AG04449 (cell line): ENCODE measurements around the gene MFSD12.

Experiments
- CTCF ChIA-PET: fragments of 350-600 bp; formaldehyde crosslinking; extraction: SDS; loops from one replicate; lab custom pipeline; 2021; ENCODE audit warnings: antibody characterized with exemption; lab: Yijun Ruan, JAX
- POLR2A ChIA-PET: fragments of 400-600, 350-600 bp; formaldehyde crosslinking; extraction: SDS; loops from one replicate; lab custom pipeline; 2020; ENCODE audit warnings: antibody characterized with exemption, inconsistent platforms; lab: Yijun Ruan, JAX
- DNase-seq: peaks from one replicate; pipeline ENCODE4 v3.0.0-alpha.2; 2010; ENCODE audit warnings: low read depth, low spot score
- H3K4me3 ChIP-seq: 2 replicates; pipeline ENCODE4 v1.5.1; 2011; ENCODE audit warnings: low read depth, mild to moderate bottlenecking, control low read depth, low read length
- CTCF ChIP-seq: IDR thresholded peaks from one replicate; pipeline ENCODE4 v1.5.1; 2011; ENCODE audit warnings: mild to moderate bottlenecking, moderate library complexity, low read length, control low read depth, inconsistent platforms; ENCODE audit not compliant: insufficient read depth; ENCODE audit errors: missing control alignments

The MFSD12 gene

GRCh38 chr19:3519126-3519525 is 38.3 kb downstream of the MFSD12 start:
- ChIA-PET POLR2A (interaction anchor here (0.5 kb wide), 1 partner anchor 38 kb away, joined by 3 read pairs; no protein-coding TSS in a partner anchor), CTCF (interaction anchor here (3.0 kb wide), 1 partner anchor 26 kb away, joined by 7 read pairs; no protein-coding TSS in a partner anchor)

GRCh38 chr19:3518659-3519058 is 38.7 kb downstream of the MFSD12 start:
- no peak overlapping the region for H3K4me3 ChIP-seq
- ChIA-PET CTCF (interaction anchor here (1.1 kb wide), 1 partner anchor 214 kb away, joined by 3 read pairs; no protein-coding TSS in a partner anchor), POLR2A (no interaction called here)
- TF ChIP-seq CTCF = no peak
- no peak for DNase-seq

More at GRCh38 chr19:3519126-3519525, 38.3 kb downstream of the MFSD12 start:
- no peak for TF ChIP-seq CTCF
- H3K4me3 ChIP-seq = no peak overlapping the region
- no peak for DNase-seq

- ChIA-PET POLR2A (no interaction called here), CTCF (interaction anchor here (1.1 kb wide), 1 partner anchor 213 kb away, joined by 3 read pairs; no protein-coding TSS in a partner anchor)
- DNase-seq = no peak
- no peak overlapping the region for H3K4me3 ChIP-seq
- TF ChIP-seq CTCF = no peak
These were observed 39.1 kb downstream of the MFSD12 start for GRCh38 chr19:3518255-3518654.

GRCh38 chr19:3517638-3518037 is 39.7 kb downstream of the MFSD12 start:
- no peak for TF ChIP-seq CTCF
- POLR2A ChIA-PET = no interaction called here
- CTCF ChIA-PET = interaction anchor here (1.1 kb wide), 1 partner anchor 213 kb away, joined by 3 read pairs; no protein-coding TSS in a partner anchor
- H3K4me3 ChIP-seq = no peak overlapping the region
- no peak for DNase-seq

- H3K4me3 ChIP-seq = no peak overlapping the region
- no peak for TF ChIP-seq CTCF
- ChIA-PET POLR2A (no interaction called here), CTCF (interaction anchor here (1.5 kb wide), 1 partner anchor 28 kb away, joined by 5 read pairs; no protein-coding TSS in a partner anchor)
- no peak for DNase-seq
These were observed 40.6 kb downstream of the MFSD12 start for GRCh38 chr19:3516675-3517207.

GRCh38 chr19:3515891-3516422 is 41.4 kb downstream of the MFSD12 start:
- no peak for TF ChIP-seq CTCF
- DNase-seq = no peak
- POLR2A ChIA-PET = no interaction called here
- H3K4me3 ChIP-seq = no peak overlapping the region
- CTCF ChIA-PET = interaction anchor here (0.8 to 1.5 kb wide), 2 partner anchors 17 to 29 kb away, joined by 3 to 5 read pairs; no protein-coding TSS in a partner anchor
